ENCODE data around the gene IFT81.
A peak's percentile ranks its signal among the peaks of the same experiment; 100 is the strongest.
"Not testable (repeated sequence)": the region's sequence is repeated elsewhere in the genome, so short reads cannot be mapped to it uniquely, and the experiment has no call there.

Gene IFT81

DNA sequence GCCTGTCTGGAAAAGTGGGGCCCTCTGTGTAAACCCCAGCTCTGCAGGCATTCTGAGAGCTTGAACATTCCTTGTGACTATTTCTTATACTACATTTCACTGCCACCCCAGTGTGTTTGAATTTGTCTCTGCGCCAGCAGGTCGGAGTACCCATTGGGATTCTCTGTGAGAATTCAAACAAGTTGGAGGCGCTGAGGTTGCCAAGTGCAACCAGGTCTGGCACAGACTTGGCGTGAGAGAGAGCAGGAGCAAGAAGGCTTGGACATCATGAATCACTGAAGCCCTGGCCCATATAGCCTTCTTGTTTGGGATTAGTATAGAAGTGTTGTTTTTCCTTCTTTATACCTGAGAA lies 123.9 kb downstream of the IFT81 start:
- DNase-seq: no peak

DNA sequence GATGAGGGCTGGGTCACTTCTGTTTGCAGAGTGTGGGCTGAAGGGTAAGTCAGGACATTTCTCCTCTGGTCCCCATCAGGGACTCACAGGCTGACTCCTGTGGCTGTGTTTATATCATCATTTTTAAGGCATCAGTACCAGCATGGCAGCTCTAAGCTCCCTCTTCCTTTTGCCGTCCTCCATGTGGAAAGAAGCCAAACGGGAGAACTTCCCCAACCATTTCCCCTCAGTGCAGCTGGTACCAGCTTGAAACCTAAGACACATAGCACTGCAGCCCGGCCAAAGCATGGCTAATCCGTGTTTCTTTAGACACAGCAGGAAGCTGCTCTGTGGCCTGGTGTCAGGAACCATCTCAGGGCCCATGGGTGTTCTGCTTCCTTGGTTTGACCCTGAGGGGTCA lies 124.9 kb downstream of the IFT81 start:
- no peak for DNase-seq

GRCh38 chr12:110249716-110250225 lies 125.6 kb downstream of the IFT81 start:
- no peak for DNase-seq

GRCh38 chr12:110251381-110251780 lies 127.2 kb downstream of the IFT81 start:
- DNase-seq: no peak

DNA sequence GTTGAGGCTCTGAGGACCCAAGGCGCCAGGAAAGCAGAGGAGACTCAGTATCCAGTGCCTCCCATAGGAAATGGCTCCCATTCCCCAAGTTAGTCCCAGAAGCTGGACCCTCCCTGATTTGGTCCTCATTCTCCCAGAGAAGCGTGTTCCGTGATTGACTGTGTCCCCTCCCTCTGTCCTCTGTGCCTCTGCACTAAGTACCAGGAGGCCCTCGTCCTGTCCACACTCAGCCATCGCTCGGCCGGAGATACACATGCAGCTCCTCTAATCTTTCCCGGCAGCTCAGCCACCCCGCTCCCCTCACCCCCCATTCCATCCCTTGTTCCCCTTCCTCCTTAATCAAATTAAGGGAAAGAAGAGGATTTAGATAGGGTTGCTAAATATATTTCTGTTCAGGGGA lies 128.6 kb downstream of the IFT81 start:
- no peak for DNase-seq

DNA sequence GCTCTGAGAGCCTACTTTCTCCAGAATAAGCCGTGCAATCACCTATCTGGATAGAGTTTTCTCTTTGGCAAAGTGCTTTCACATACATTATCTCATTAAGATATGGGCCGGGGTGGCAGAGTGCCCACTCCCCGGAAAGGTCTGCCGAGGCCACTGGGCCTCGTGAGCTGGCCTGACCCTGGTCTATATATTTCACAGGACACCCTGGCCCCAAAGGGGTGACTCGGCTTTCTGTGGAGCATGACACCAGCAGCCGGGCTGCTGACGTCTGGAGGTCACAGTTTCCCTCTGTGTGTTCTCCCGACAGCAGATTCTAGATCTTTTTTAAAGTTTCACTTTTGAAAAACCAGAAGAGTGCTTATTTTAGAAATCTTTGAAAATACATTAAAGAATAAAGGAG lies 129.0 kb downstream of the IFT81 start:
- peak; percentile 42 for DNase-seq

DNA sequence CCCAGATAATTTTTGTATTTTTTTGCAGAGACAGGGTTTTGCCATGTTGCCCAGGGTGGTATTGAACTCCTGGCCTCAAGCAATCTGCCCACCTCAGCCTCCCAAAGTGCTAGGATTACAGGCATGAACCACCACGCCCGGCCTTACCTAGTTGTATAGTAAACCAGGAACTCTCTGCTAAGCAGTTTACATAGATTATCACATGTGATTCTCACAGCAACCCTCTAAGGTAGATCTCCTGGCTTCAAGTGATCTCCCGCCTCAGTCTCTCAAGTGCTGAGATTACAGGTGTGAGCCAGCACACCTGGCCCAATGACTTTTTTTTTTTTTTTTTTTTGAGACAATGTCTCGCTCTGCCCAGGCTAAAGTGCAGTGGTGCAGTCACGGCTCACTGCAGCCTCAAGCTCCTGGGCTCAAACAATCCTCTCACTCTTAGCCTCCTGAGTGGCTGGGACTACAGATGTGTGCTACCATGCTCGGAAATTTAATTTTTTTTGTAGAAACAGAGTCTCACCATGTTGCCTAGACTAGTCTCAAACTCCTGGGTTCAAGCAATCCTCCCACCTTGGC lies 130.9 kb downstream of the IFT81 start:
- DNase-seq: no peak

- DNase-seq: not testable (repeated sequence)
Measured at GRCh38 chr12:110255890-110256456, 131.8 kb downstream of the IFT81 start.

GRCh38 chr12:110256780-110257431 lies 132.7 kb downstream of the IFT81 start:
- DNase-seq: no peak

GRCh38 chr12:110258466-110258865 lies 134.3 kb downstream of the IFT81 start:
- no peak for DNase-seq

GRCh38 chr12:110262442-110263388 lies 138.6 kb downstream of the IFT81 start:
- no peak for DNase-seq

DNA sequence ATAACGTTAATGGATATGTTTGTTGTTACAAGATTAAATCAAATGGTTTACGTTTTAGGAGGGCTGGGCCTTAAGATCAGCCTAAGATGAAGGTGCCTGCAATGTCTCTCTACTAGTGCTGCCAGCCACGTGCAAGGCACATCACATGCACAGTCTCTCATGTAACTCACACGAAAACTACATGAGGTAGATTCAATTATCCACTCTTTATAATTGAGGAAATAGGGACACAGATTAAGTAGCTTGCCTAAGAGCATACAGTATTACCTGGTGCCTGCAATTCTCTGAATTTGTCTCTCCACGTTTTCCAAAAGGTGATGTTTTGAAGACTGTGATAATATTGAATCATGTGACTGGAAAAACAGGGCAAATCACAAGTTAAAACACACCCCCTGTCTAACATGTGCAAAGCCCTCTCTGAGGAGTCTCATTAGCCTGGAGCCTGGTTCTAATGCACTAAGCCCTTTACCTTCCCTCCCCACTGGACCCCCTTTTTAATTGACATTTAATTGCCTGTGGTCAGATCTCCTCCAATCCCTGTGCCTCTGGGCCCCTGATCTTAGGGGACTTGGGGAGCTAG lies 142.3 kb downstream of the IFT81 start:
- no peak for DNase-seq

- DNase-seq: no peak
Measured at GRCh38 chr12:110266980-110267620, 142.9 kb downstream of the IFT81 start.

Measured in activated CD8-positive, alpha-beta memory T cell treated with anti-CD3 and anti-CD28 coated beads, Interleukin-2, amount 50 U/mL, for 48 hours (primary cell).